HG02973 (cell line): Measurements from ENCODE around the gene HTR3D.
"Not testable (repeated sequence)": the region's sequence is repeated elsewhere in the genome, so short reads cannot be mapped to it uniquely, and the experiment has no call there.

ENCODE experiments used
- ATAC-seq: cut with Tn5 transposase; IDR thresholded peaks from one replicate; pipeline ENCODE4 v1.9.1; 2021; ENCODE audit warnings: moderate library complexity; ENCODE audit not compliant: unreplicated experiment

The HTR3D gene

GRCh38 chr3:184062637-184063036, 31.1 kb downstream of the HTR3D start:
- no peak for ATAC-seq

GRCh38 chr3:184066211-184066610, 34.7 kb downstream of the HTR3D start:
- no peak for ATAC-seq

- ATAC-seq: no peak
Observed at GRCh38 chr3:184067573-184068055, 36.1 kb downstream of the HTR3D start.

- no peak for ATAC-seq
Observed at GRCh38 chr3:184068344-184068743, 36.8 kb downstream of the HTR3D start.

GRCh38 chr3:184071142-184071541, 39.6 kb downstream of the HTR3D start:
- ATAC-seq: not testable (repeated sequence)

- ATAC-seq: no peak
Observed at GRCh38 chr3:184073621-184074020, 42.1 kb downstream of the HTR3D start.

- ATAC-seq: no peak
Observed at GRCh38 chr3:184075901-184076300, 44.4 kb downstream of the HTR3D start.

- no peak for ATAC-seq
Observed at GRCh38 chr3:184077881-184078280, 46.3 kb downstream of the HTR3D start.

- no peak for ATAC-seq
Observed at GRCh38 chr3:184078851-184079250, 47.3 kb downstream of the HTR3D start.

- ATAC-seq: no peak
Observed at GRCh38 chr3:184081116-184081830, 49.7 kb downstream of the HTR3D start.

- ATAC-seq: no peak
Observed at GRCh38 chr3:184082034-184082433, 50.5 kb downstream of the HTR3D start.

- ATAC-seq: no peak
Observed at GRCh38 chr3:184082465-184082864, 50.9 kb downstream of the HTR3D start.

- no peak for ATAC-seq
Observed at GRCh38 chr3:184085389-184085852, 53.9 kb downstream of the HTR3D start.
